Activated CD8-positive, alpha-beta T cell treated with anti-CD3 and anti-CD28 coated beads for 36 hours (primary cell): Measurements from ENCODE around the gene ERBB4. TPM values are rescaled to one million over a fixed set of nuclear protein-coding genes. Genes with fewer than 3 reads are reported as not detected.
"Not testable (repeated sequence)": the region's sequence is repeated elsewhere in the genome, so short reads cannot be mapped to it uniquely, and the experiment has no call there.

Experiments used
- ATAC-seq: fragments of 200-7000 bp; cut with Tn5 transposase; one replicate; pipeline ENCODE4 v1.10.0; 2021; ENCODE audit warnings: mild to moderate bottlenecking, moderate library complexity
- CTCF ChIA-PET: fragments of 350-600 bp; sonication (Branson Sonifier 250); formaldehyde crosslinking; loops from one replicate; lab custom pipeline; 2021; ENCODE audit warnings: antibody characterized with exemption; lab: Charles Lee
- POLR2A ChIA-PET: fragments of 350-600 bp; sonication (Branson Sonifier 250); formaldehyde crosslinking; loops from one replicate; lab custom pipeline; 2021; ENCODE audit warnings: antibody characterized with exemption; lab: Charles Lee
- DNase-seq: peaks from one replicate; pipeline ENCODE4 v3.0.0-alpha.2; 2020
- H3K27ac Mint-ChIP-seq: one replicate; pipeline ENCODE4 v1.8.0; 2021; ENCODE audit warnings: mild to moderate bottlenecking, mixed read lengths
- H3K27me3 Mint-ChIP-seq: one replicate; pipeline ENCODE4 v1.8.0; 2021; ENCODE audit warnings: mixed read lengths
- H3K36me3 Mint-ChIP-seq: one replicate; pipeline ENCODE4 v1.8.0; 2021; ENCODE audit warnings: low read depth, mixed read lengths
- H3K4me1 Mint-ChIP-seq: one replicate; pipeline ENCODE4 v1.8.0; 2021; ENCODE audit warnings: low read depth, mixed read lengths
- H3K4me3 Mint-ChIP-seq: one replicate; pipeline ENCODE4 v1.8.0; 2021; ENCODE audit warnings: mild to moderate bottlenecking, moderate library complexity, mixed read lengths
- H3K9me3 Mint-ChIP-seq: one replicate; pipeline ENCODE4 v1.8.0; 2021; ENCODE audit warnings: mixed read lengths
- intact Hi-C: fragments of 100-400 bp; cut with micrococcal nuclease; formaldehyde crosslinking; loops from one replicate; pipeline ENCODE4 v1.10.0; 2022
- total RNA-seq, 2 experiments: library from RNA; stranded (reverse); gene quantifications; one replicate each; pipeline ENCODE4 v1.2.3, GENCODE V29; 2021
- TF ChIP-seq, protein P1 (sequence below): fragments of 200-600 bp; IDR thresholded peaks from one replicate; pipeline ENCODE4 v1.8.0; 2022; ENCODE audit warnings: antibody characterized with exemption, mild to moderate bottlenecking

Gene ERBB4
- total RNA-seq, 2 experiments from 2014 or later, result not detected

DNA sequence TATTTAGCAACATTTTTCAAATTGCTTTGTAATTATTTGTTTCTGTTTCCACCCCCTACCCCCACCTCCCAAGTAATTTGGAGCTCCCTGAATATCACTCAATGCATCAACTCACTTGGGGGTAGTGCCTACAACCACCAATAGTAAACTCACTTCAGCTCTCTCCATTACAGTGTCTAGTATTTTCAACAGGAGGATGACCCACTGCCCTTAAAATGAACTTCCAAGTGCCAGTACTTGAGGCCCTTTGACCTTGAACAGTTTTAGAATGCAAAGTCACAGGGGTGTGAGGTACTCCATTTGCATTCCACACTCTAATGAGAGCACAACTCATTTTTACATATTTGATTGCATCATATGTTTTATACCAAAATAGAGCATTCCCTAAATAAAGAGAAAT is 523.0 kb downstream of the ERBB4 start:
- H3K9me3 Mint-ChIP-seq, result peaks cover 5% of the 10 kb centered on the region
- no peaks in the 10 kb centered on the region for H3K36me3 Mint-ChIP-seq
- H3K27me3 Mint-ChIP-seq, result no peaks in the 10 kb centered on the region
- no peak for DNase-seq
- POLR2A ChIA-PET, result no interaction called here
- H3K27ac Mint-ChIP-seq, result no peak overlapping the region
- intact Hi-C loops, result no loop called here
- ATAC-seq, result no peak
- TF ChIP-seq, protein P1, sequence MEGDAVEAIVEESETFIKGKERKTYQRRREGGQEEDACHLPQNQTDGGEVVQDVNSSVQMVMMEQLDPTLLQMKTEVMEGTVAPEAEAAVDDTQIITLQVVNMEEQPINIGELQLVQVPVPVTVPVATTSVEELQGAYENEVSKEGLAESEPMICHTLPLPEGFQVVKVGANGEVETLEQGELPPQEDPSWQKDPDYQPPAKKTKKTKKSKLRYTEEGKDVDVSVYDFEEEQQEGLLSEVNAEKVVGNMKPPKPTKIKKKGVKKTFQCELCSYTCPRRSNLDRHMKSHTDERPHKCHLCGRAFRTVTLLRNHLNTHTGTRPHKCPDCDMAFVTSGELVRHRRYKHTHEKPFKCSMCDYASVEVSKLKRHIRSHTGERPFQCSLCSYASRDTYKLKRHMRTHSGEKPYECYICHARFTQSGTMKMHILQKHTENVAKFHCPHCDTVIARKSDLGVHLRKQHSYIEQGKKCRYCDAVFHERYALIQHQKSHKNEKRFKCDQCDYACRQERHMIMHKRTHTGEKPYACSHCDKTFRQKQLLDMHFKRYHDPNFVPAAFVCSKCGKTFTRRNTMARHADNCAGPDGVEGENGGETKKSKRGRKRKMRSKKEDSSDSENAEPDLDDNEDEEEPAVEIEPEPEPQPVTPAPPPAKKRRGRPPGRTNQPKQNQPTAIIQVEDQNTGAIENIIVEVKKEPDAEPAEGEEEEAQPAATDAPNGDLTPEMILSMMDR, result no peak
- H3K4me3 Mint-ChIP-seq, result no peak overlapping the region
- CTCF ChIA-PET, result no interaction called here
- H3K4me1 Mint-ChIP-seq, result no peaks in the 10 kb centered on the region

DNA sequence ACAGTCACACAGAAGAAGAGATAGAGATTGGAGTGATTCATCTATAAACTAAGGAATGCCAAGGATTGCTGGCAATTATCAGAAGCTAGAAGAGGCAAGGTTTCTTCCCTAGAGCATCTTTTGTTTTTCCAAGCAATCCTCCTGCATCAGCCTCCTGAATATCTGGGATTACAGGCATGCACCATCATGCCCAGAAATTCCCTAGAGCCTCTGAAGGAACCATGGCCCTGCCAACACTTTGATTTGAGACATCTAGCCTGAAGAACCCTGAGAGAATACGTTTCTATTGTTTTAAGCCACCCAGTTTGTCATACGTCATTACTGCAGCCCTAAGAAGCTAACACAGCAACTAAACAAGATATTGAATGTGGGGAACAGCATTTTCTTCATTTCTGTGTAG is 525.0 kb downstream of the ERBB4 start:
- H3K36me3 Mint-ChIP-seq, result no peaks in the 10 kb centered on the region
- TF ChIP-seq, protein P1, result no peak
- ChIA-PET CTCF (no interaction called here), POLR2A (no interaction called here)
- H3K27me3 Mint-ChIP-seq, result no peaks in the 10 kb centered on the region
- H3K4me3 Mint-ChIP-seq, result no peak overlapping the region
- H3K9me3 Mint-ChIP-seq, result peaks cover 2% of the 10 kb centered on the region
- ATAC-seq (no peak), DNase-seq (no peak)
- H3K27ac Mint-ChIP-seq, result no peak overlapping the region
- H3K4me1 Mint-ChIP-seq, result no peaks in the 10 kb centered on the region
- intact Hi-C loops, result no loop called here

DNA sequence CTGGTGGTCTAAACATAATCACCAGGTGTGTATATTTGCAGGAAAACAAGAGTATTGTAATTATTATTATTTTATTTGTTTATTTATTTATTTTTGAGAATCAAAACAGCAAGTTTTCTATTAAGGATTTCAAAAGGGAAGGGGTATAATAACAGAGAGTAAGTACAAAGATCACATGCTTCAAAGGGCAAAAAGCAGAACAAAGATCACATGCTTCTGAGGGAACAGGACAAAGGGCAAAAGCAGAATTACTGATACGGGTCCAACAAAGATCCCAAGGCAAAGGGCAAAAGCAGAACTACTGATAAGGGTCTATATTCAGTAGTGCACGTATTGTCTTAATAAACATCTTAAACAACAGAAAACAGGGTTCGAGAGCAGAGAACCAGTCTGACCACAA is 528.3 kb downstream of the ERBB4 start:
- POLR2A ChIA-PET, DNase-seq, H3K4me3 Mint-ChIP-seq, H3K4me1 Mint-ChIP-seq, H3K27ac Mint-ChIP-seq, H3K27me3 Mint-ChIP-seq, H3K9me3 Mint-ChIP-seq, CTCF ChIA-PET, ATAC-seq, intact Hi-C loops, H3K36me3 Mint-ChIP-seq: not testable (repeated sequence)

DNA sequence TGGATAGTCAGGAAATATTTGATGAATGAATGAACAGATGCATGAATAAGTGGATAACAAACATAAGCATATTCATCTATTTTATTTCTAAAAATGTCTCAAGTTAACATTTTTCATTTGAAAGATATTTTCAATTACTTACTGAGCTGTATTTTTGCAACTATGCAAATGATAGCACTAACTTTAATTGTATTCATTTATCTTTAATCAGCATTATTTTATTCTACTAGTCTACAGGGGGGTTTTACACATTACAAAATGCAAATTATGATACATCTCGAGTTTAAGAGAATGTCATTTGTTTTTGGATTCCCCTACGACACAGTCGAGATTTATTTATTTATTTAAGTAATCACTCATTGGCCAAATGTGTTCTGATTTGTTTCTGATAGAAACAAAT is 530.6 kb downstream of the ERBB4 start:
- no peaks in the 10 kb centered on the region for H3K27me3 Mint-ChIP-seq
- TF ChIP-seq, protein P1, result no peak
- no peak overlapping the region for H3K27ac Mint-ChIP-seq
- no peak overlapping the region for H3K4me3 Mint-ChIP-seq
- ChIA-PET CTCF (no interaction called here), POLR2A (no interaction called here)
- ATAC-seq (no peak), DNase-seq (no peak)
- H3K36me3 Mint-ChIP-seq, result no peaks in the 10 kb centered on the region
- no peaks in the 10 kb centered on the region for H3K9me3 Mint-ChIP-seq
- no peaks in the 10 kb centered on the region for H3K4me1 Mint-ChIP-seq
- intact Hi-C loops, result no loop called here

DNA sequence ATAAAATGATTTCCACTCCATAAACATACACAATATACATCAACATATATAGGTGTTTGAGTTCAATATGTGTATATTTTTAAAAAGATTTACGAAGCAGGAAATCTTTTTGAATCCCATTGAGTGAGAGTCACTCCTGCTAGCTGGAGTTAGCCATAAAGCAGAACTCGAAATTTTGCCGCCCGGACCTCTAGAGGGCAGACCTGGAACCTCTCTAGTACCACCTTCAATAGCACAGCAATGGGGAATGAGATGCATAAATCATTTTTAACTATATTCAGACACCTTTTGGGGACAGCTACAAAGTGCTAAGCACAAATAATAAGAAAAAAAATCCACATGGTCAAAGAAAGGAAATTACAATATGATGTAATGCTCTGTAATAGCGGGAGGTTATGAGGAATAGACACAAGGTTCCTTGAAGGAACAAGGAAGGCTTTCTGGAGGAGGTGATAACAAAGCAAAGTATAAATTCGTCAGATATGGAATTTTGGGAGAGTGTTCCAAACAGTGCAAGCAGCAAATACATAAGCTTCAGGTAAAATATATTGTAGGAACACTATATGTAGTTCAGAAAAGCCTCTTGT is 533.4 kb downstream of the ERBB4 start:
- Mint-ChIP-seq H3K27ac (no peak overlapping the region), H3K27me3 (no peaks in the 10 kb centered on the region), H3K9me3 (no peaks in the 10 kb centered on the region), H3K36me3 (no peaks in the 10 kb centered on the region), H3K4me3 (no peak overlapping the region), H3K4me1 (no peaks in the 10 kb centered on the region)
- ChIA-PET CTCF (no interaction called here), POLR2A (no interaction called here)
- intact Hi-C loops, result no loop called here
- ATAC-seq, result peak; percentile 51
- peak; percentile 12 for DNase-seq
- TF ChIP-seq, protein P1, result peak; percentile 26
